ENCODE results near the gene SMYD2. TPM values are rescaled to one million over a fixed set of nuclear protein-coding genes. Genes with fewer than 3 reads are reported as not detected.

SMYD2 gene
- total and polyA plus RNA-seq, 2 of the 8 experiments (the other 6 are each of a cell fraction or from before 2014, with no cell fraction given), result 3.0 to 5.2 TPM

GRCh38 chr1:214312530-214313051 lies 31.6 kb downstream of the SMYD2 start:
- Histone ChIP-seq H3K23ac (ENCODE audit: insufficient read length) (no peak overlapping the region), H3K79me2 (ENCODE audit: control insufficient read depth in 1 of 2, insufficient read depth in 2 of 2, low read length in 2 of 2) (no peaks in the 10 kb centered on the region), H2BK15ac (ENCODE audit: low read length) (peak overlapping the region; percentile 7; the same call in 1 of the 2 replicates), H4K5ac (ENCODE audit: insufficient read length, low read depth, low read length) (no peak overlapping the region), H4K91ac (replicated peaks; ENCODE audit: insufficient read length, low read length) (no peak overlapping the region), H3K4ac (replicated peaks; ENCODE audit: insufficient read length, low read depth, low read length) (no peak overlapping the region), H3K4me2 (ENCODE audit: insufficient read depth in 1 of 2, low read depth in 2 of 2, low read length in 2 of 2) (peak overlapping the region in 1 of 2 experiments; percentile 25; a peak in 2 of 4 replicates), H2AK5ac (ENCODE audit: low read depth, low read length) (no peak overlapping the region), H2BK20ac (ENCODE audit: low read length) (peak overlapping the region; percentile 76; the same call in 1 of the 2 replicates), H2AFZ (ENCODE audit: low read length) (no peak overlapping the region), H3K56ac (replicated peaks; ENCODE audit: insufficient read length, low read depth, low read length) (no peak overlapping the region), H4K8ac (ENCODE audit: extremely low read depth, insufficient read depth, low read length) (peak overlapping the region; percentile 36; the same call in 1 of the 2 replicates), H3K9me3 (ENCODE audit: insufficient read depth in 2 of 2, low read depth in 1 of 2, low read length in 1 of 2) (no peaks in the 10 kb centered on the region), H2BK12ac (ENCODE audit: low read depth, low read length) (peak overlapping the region; percentile 89), H3K4me1 (replicated peaks in 1 of 4; ENCODE audit: control insufficient read depth in 3 of 4, insufficient read depth in 4 of 4, low read length in 3 of 4) (peaks cover 1 to 13% (median 9%) of the 10 kb centered on the region in 4 experiments; a peak in 6 of 7 replicates), H4K20me1 (replicated peaks in 1 of 2; ENCODE audit: control insufficient read depth in 1 of 2, insufficient read depth in 2 of 2, low read length in 2 of 2) (no peaks in the 10 kb centered on the region), H3K14ac (ENCODE audit: insufficient read length) (no peak overlapping the region), H3K36me3 (ENCODE audit: control insufficient read depth in 2 of 4, insufficient read depth in 4 of 4, low read length in 3 of 4) (no peaks in the 10 kb centered on the region), H2BK120ac (replicated peaks; ENCODE audit: low read depth, low read length) (peak overlapping the region; percentile 59), H3K4me3 (ENCODE audit: extremely low read depth in 1 of 4, insufficient read depth in 2 of 4, low read depth in 3 of 4, low read length in 4 of 4) (no peak overlapping the region), H3K27ac (ENCODE audit: low read depth, low read length) (no peak overlapping the region), H3K79me1 (ENCODE audit: low read depth, low read length) (no peaks in the 10 kb centered on the region), H3K23me2 (ENCODE audit: low read depth, low read length) (no peaks in the 10 kb centered on the region), H3K9ac (replicated peaks in 1 of 4; ENCODE audit: extremely low read depth in 1 of 4, low read depth in 3 of 4, low read length in 3 of 4) (no peak overlapping the region), H3K18ac (ENCODE audit: extremely low read depth, low read length) (peak overlapping the region; percentile 71), H2BK5ac (ENCODE audit: low read depth, low read length) (no peak overlapping the region), H3K27me3 (replicated peaks in 1 of 4; ENCODE audit: control insufficient read depth in 3 of 4, extremely low read depth in 1 of 4, insufficient read depth in 3 of 4, low read length in 3 of 4) (peaks cover 11 to 41% (median 25%) of the 10 kb centered on the region in 4 experiments; a peak in 5 of 7 replicates)
- DNase-seq (ENCODE audit: low read depth in 1 of 2, low spot score in 2 of 2) (no peak), FAIRE-seq (no peak)
- ChIA-PET CTCF (ENCODE audit: partially characterized antibody) (interaction anchor here (0.6 to 12.6 kb wide), 8 partner anchors 10 to 274 kb away, joined by 3 to 262 read pairs (median 6); no protein-coding TSS in a partner anchor), POLR2A (ENCODE audit: partially characterized antibody) (interaction anchor here (1.1 to 1.4 kb wide), 2 partner anchors 11 to 36 kb away, joined by 3 to 4 read pairs; no protein-coding TSS in a partner anchor)
- WGBS, 2 experiments (ENCODE audit: extremely low coverage in 1 of 2, insufficient coverage in 1 of 2, insufficient read length in 1 of 2, insufficient replicate concordance in 2 of 2, low coverage in 1 of 2, low lambda C conversion rate in 2 of 2, missing lambda C conversion rate in 1 of 2), result 58% methylated on average over 10 of the region's 10 CpGs; no CpG with 5 or more reads in 1 of the 2 experiments
- TF ChIP-seq SUZ12 (IDR thresholded peaks at IDR 0.05; ENCODE audit: low read length), result no peak
- no peak for TF ChIP-seq CBX5 (IDR thresholded peaks at IDR 0.05; ENCODE audit: low read depth, low read length)
- TF ChIP-seq E2F6 (IDR thresholded peaks at IDR 0.05), result peak; percentile 76
- no peak for TF ChIP-seq BACH1 (IDR thresholded peaks at IDR 0.05; ENCODE audit: low read length)
- no peak for TF ChIP-seq SP1 (IDR thresholded peaks at IDR 0.05; ENCODE audit: low read depth, low read length)
- TF ChIP-seq TAF7 (optimal IDR thresholded peaks at IDR 0.05; ENCODE audit: borderline replicate concordance, low read depth, low read length), result no peak
- TF ChIP-seq USF2 (IDR thresholded peaks at IDR 0.05; ENCODE audit: low read length), result no peak
- TF ChIP-seq SP4 (IDR thresholded peaks at IDR 0.05; ENCODE audit: low read length), result no peak
- TF ChIP-seq MAX (IDR thresholded peaks at IDR 0.05), result peak; percentile 82
- no peak for TF ChIP-seq RAD21 (IDR thresholded peaks at IDR 0.05 in 1 of 2, conservative IDR thresholded peaks at IDR 0.05 in 1 of 2; ENCODE audit: low read depth in 2 of 2, low read length in 2 of 2)
- TF ChIP-seq TEAD4 (IDR thresholded peaks at IDR 0.05; ENCODE audit: low read depth, low read length), result peak; percentile 93

Measured in H1 (cell line).